Measurements from ENCODE around the gene CCDC88C.
"Not testable (repeated sequence)": the region's sequence is repeated elsewhere in the genome, so short reads cannot be mapped to it uniquely, and the experiment has no call there.

The CCDC88C gene

GRCh38 chr14:91250912-91251311 is 166.7 kb downstream of the CCDC88C start:
- H3K4me3 ChIP-seq (ENCODE audit: control insufficient read depth, low read depth, low read length), result no peak overlapping the region
- TF ChIP-seq, protein P1, sequence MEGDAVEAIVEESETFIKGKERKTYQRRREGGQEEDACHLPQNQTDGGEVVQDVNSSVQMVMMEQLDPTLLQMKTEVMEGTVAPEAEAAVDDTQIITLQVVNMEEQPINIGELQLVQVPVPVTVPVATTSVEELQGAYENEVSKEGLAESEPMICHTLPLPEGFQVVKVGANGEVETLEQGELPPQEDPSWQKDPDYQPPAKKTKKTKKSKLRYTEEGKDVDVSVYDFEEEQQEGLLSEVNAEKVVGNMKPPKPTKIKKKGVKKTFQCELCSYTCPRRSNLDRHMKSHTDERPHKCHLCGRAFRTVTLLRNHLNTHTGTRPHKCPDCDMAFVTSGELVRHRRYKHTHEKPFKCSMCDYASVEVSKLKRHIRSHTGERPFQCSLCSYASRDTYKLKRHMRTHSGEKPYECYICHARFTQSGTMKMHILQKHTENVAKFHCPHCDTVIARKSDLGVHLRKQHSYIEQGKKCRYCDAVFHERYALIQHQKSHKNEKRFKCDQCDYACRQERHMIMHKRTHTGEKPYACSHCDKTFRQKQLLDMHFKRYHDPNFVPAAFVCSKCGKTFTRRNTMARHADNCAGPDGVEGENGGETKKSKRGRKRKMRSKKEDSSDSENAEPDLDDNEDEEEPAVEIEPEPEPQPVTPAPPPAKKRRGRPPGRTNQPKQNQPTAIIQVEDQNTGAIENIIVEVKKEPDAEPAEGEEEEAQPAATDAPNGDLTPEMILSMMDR (IDR thresholded peaks at IDR 0.05; ENCODE audit: control insufficient read depth, insufficient read depth, low read depth, low read length, missing control alignments), result no peak
- DNase-seq (ENCODE audit: low read depth), result no peak

DNA sequence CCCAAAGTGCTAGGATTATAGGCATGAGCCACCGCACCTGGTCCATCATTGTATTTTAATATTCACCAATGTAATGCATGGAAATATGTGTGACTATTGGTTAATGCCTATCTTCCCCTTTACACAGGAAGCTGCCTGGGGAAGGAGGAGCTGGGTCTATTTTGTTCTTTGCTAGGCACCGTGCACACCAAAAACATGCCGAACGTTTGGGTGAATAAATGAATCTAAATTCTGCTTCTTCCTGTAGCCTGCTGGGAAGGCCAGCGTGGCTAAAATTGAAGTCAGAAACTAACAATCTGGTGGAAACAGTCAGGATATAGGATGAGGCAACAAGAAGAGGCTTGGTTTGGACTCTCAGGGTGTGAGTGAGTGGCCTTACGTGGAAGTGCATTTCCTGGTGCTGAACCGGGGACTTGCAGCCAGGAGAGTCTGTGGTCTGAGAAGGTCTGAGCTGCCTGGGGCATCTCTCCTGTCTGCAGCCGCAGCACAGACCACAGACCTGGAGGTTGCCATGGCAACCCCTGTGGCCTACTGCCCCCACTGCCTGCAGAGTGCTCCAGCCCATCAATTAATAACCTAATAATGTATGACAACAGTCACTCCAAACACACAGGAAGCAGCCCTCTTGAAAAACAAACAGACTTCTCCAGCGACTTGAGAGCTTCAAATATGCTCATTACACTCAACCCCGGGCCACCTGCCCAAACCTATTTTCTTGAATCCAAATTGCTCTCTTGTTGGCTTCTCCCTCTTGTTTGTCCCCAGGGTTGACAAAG is 167.6 kb downstream of the CCDC88C start:
- H3K4me3 ChIP-seq (ENCODE audit: control insufficient read depth, low read depth, low read length), result no peak overlapping the region
- no peak for DNase-seq (ENCODE audit: low read depth)
- TF ChIP-seq, protein P1 (IDR thresholded peaks at IDR 0.05; ENCODE audit: control insufficient read depth, insufficient read depth, low read depth, low read length, missing control alignments), result no peak

GRCh38 chr14:91246051-91246852 is 171.4 kb downstream of the CCDC88C start:
- no peak overlapping the region for H3K4me3 ChIP-seq (ENCODE audit: control insufficient read depth, low read depth, low read length)
- DNase-seq (ENCODE audit: low read depth), result no peak
- TF ChIP-seq, protein P1 (IDR thresholded peaks at IDR 0.05; ENCODE audit: control insufficient read depth, insufficient read depth, low read depth, low read length, missing control alignments), result no peak

DNA sequence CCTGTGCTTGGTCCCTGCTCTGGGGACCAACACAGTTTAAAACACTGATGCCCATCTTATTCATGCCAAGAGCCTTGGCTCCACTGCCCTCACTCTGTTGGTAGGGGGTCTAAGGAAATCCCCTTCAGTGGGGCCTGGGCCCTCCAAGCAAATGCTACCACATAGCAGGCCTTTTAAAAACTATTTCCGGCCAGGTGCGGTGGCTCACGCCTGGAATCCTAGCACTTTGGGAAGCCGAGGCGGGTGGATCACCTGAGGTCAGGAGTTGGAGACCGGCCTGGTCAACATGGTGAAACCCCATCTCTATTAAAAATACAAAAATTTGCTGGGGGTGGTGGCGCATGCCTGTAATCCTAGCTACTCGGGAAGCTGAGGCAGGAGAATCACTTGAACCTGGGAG is 172.0 kb downstream of the CCDC88C start:
- DNase-seq (ENCODE audit: low read depth), result not testable (repeated sequence)

DNA sequence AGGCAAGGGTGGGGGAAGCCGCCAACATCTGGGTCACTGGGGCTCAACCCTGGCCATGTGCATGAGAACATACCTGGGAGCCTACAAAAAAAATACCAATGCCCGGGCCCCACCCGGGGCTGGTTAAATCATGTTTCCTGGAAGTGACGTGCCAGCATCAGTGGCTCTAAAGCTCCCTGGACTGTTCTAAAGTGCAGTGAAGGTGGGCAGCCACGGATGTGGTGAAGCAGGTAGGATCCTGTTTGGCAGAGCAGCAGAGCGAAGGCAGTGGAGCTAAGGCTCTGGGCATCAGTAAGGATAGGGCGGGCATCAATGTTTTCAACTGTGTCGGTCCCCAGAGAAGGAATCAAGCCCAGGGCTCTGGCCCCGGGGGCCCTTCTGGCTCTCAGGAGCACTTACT is 172.6 kb downstream of the CCDC88C start:
- TF ChIP-seq, protein P1 (IDR thresholded peaks at IDR 0.05; ENCODE audit: control insufficient read depth, insufficient read depth, low read depth, low read length, missing control alignments), result no peak
- no peak for DNase-seq (ENCODE audit: low read depth)
- H3K4me3 ChIP-seq (ENCODE audit: control insufficient read depth, low read depth, low read length), result peak overlapping the region; percentile 48

More for the DNA sequence above, 172.0 kb downstream of the CCDC88C start:
- not testable (repeated sequence) for H3K4me3 ChIP-seq (ENCODE audit: control insufficient read depth, low read depth, low read length)

GRCh38 chr14:91244501-91244901 is 173.1 kb downstream of the CCDC88C start, which contains the start of gene GPR68:
Gene GPR68 (minus strand): TSS chr14:91244704. CDS start chr14:91235050, 9,654 bp downstream.
- DNase-seq (ENCODE audit: low read depth), result peak; percentile 62

More at GRCh38 chr14:91244501-91244901, 173.1 kb downstream of the CCDC88C start, which contains the start of gene GPR68:
- TF ChIP-seq, protein P1 (IDR thresholded peaks at IDR 0.05; ENCODE audit: control insufficient read depth, insufficient read depth, low read depth, low read length, missing control alignments), result no peak
- H3K4me3 ChIP-seq (ENCODE audit: control insufficient read depth, low read depth, low read length), result peak within 1 kb of the TSS; percentile 48

Data from AG09309 (cell line).